SKM-1 treated with dmso at 0.1 percent for 144 hours (cell line): ENCODE results near the gene COPS6.
A peak's percentile ranks its signal among the peaks of the same experiment; 100 is the strongest.

Experiments
- DNase-seq: peaks from one replicate; lab custom pipeline; 2025; ENCODE audit not compliant: unreplicated experiment; lab: John Stamatoyannopoulos, UW

The COPS6 gene

DNA sequence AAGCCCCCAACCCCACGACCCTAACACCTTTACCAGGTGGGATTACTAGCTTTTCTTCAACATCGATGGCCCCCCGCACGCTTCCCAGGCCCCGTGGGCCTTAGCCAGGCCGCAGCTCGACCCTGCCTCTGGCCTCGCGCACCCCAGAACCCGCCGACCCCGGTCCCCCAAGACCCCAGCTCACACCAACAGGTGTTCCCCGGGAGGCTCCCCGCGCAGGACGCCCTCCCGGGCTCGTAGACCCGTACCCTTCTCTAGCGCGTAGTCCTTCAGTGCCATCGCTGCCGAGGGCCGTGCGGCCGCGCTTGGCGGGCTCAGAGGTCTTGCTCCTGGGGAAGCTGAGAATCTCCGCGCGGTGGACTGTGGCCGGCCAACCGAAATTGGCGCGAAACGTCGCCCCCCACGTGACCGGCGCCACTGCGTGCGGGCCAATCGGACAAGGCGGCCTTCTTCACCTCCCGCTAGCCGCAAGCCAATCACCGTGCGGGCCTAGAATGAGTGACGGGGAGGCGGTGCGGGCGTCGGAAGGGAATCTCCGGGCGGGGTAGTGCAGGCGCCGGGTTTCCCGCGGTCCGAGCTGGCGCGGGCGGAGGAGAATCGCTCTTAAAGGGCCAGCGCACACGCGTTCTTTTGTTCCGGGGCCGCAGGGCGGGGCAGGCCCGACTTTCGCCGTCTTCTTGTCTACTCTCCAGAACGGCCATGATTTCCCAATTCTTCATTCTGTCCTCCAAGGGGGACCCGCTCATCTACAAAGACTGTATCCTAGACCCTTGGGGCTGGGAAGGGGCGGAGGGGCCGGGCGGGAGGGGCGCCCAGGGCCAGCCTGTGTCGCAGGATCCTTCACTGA is 12.5 kb downstream of the COPS6 start, which contains the start of the genes AP4M1 and MCM7:
TSS of gene AP4M1 (plus strand) at position 628 of the 847 bp plus-strand sequence. CDS start at position 700, 72 bp downstream.
TSS of gene MCM7 (minus strand) at position 382 of the 847 bp plus-strand sequence. CDS start at position 279, 103 bp downstream.
- DNase-seq: peak; percentile 98

GRCh38 chr7:100102950-100103840 is 14.4 kb downstream of the COPS6 start:
- no peak for DNase-seq

DNA sequence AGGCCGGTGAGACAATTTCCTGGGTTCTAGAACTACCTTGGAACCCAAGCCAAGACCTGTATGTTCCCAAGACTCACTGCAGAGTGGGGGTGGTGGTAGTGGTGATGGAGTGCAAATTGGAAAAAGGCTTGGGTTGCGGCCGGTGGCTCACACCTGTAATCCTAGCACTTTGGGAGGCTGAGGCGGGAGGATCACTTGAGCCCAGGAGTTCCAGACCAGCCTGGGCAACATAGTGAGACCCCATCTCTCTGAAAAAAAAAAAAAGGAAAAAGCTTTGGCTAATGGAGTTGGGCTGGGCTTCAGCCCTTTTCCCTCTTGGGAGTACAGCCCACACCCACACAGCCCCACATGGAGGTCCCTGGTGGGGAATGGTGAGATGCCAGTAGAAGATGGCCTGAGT is 16.8 kb downstream of the COPS6 start:
- no peak for DNase-seq

DNA sequence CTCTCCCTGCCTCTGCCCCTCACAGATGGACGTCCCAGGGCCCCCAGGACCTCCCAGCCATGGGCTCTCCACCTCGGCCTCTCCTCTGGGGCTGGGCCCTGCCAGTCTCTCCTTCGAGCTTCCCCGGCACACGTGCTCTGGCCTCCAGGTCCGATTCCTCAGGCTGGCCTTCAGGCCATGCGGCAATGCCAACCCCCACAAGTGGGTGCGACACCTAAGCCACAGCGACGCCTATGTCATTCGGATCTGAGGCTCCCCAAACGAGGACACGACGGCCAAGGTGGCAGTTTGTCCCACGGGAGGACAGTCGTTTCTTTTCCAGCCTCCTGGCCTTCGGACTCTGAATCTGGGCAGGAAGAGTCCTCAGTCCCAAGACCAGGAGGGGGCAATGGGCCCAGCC is 17.9 kb downstream of the COPS6 start:
- DNase-seq: no peak

- DNase-seq: no peak
Observed at GRCh38 chr7:100107125-100107737, 18.5 kb downstream of the COPS6 start.

GRCh38 chr7:100107890-100108289 is 19.1 kb downstream of the COPS6 start:
- no peak for DNase-seq

- DNase-seq: no peak
Observed at GRCh38 chr7:100109521-100110163, 20.9 kb downstream of the COPS6 start.

DNA sequence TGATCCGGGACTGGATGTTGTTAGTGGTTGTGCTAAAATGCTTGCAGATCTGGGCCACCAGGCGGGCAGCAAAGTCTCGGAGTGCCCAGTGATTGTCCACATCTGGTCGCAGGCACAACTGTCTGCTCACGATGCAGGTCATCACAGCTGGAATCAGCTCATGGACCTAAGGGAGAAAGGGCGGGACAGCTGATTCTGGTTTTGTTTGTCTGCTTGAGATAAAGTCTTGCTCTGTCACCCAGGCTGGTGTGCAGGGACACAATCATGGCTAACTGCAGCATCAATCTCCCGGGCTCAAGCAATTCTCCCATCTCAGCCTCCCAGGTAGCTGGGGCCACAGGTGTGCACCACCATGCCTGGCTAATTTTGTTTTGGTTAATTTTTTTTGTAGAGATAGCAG is 22.4 kb downstream of the COPS6 start:
- DNase-seq: no peak

DNA sequence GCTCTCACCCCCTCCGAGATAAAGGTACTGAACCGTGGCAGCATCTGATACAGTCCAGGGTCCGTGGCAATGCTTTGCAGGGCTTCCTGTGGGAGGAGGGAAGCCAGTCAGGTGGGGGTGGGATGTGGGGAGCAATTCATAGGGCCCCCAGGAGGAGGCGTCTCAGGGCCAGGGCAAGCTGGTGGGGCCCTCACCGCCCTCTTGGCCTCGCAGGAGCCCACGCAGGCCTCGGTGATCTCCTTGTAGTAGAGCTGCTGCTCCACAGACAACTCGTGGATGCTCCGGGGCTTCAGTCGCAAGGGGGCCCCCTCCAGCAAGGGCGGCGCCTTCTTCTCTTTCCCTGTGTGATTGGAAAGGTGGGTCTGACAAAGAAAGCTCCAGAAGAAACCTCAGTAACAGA is 23.1 kb downstream of the COPS6 start:
- no peak for DNase-seq

- DNase-seq: no peak
Observed at GRCh38 chr7:100115026-100115425, 26.3 kb downstream of the COPS6 start.

DNA sequence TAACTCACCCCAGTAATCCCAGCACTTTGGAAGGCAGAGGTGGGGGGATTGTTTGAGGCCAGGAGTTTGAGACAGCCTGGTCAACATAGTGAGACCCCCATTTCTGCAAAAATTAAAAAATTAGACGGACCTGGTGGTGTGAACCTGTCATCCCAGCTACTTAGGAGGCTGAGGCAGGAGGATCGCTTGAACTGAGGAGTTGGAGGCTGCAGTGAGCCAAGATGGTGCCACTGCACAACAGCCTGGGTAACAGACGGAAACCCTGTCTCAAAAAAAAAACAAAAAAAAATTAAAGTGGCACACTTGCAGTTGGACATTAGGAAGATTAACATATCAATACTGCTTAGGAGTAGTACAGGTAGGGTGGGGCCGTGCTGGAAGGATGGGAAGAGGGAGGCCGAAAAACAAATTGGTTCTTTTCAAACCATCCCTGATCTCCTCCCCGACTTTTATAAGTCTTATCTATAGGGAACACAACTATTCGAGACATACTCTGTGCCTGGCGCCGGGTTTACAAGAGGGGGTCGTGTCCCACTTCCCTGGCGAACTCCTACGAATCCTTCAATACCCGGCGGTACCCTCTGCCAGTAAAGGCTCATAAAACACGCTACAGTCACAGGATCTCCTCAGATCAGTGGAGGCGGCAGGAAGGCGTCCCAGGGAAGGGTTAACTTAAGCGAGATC is 29.8 kb downstream of the COPS6 start:
- DNase-seq: peak; percentile 38

DNA sequence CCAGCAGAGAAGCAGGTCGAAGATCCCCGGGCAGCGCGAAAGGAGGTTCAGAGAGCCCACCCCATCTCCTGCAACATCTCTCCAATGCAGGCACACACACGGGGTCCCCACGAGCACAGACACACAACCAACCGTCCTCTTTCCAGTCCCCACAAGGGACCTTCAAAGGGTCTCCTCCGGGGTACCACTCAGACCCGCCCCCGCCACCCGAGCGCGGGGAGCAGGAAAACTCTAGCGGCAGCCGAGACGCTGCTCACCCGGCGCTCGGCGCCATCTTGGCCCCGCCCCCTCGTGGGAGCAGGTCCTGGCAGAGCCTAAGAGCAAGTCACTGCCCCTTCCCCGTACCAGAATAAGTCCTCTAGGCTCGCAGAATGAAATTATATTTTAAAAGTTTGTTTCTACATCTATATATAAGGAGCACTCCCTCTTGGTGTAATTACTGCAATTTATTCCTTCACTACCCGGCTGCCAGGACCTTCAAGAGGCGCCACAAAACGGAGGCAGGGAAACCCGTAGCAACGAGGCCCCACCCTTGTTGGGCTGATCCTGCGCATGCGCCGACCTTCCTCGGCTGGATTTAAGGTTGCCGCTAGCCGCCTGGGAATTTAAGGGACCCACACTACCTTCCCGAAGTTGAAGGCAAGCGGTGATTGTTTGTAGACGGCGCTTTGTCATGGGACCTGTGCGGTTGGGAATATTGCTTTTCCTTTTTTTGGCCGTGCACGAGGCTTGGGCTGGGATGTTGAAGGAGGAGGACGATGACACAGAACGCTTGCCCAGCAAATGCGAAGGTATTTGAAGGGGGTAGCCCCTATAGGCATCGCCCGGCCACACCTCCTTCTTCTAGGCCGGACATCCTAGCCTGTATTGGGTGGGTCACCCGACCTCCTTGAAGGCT is 30.6 kb downstream of the COPS6 start, which contains the start of the genes CNPY4 and TAF6:
TSS of gene CNPY4 (plus strand) at position 563 of the 898 bp plus-strand sequence. CDS start at position 674, 111 bp downstream.
TSS of gene TAF6 (minus strand) at position 287 of the 898 bp plus-strand sequence. CDS start 5,149 bp downstream, outside the sequence.
- DNase-seq: peak; percentile 94

GRCh38 chr7:100119970-100120732 is 31.4 kb downstream of the COPS6 start:
- no peak for DNase-seq

DNA sequence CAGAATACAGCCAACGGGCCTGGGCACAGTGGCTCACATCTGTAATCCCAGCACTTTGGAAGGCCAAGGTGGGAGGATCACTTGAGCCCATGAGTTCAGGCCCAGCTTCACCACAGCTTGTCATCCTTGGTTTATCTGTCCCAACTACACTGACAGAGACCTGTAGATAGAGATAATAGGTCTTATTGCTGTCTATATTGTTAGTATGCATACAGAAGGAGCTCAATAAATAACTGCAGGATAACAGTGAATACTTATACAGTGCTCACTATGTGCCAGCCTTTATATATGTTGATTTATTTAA is 31.9 kb downstream of the COPS6 start:
- no peak for DNase-seq

GRCh38 chr7:100122067-100122466 is 33.3 kb downstream of the COPS6 start:
- DNase-seq: no peak

DNA sequence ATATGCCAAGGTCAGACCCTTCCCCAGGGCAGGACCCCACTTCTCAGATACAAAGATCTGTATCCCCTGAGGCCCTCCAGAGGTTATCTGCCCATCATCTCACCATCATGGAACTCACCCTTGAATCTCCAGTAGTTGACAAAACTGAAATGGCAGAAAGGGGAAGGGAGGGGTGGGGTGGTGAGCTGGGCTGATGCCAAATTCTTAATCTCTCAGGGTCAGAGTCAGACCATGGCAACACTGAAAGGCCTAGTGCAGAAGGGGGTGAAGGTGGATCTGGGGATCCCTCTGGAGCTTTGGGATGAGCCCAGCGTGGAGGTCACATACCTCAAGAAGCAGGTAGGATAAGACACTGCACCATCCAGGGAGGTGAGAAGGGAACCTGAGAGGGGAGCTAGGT is 33.8 kb downstream of the COPS6 start:
- DNase-seq: no peak

DNA sequence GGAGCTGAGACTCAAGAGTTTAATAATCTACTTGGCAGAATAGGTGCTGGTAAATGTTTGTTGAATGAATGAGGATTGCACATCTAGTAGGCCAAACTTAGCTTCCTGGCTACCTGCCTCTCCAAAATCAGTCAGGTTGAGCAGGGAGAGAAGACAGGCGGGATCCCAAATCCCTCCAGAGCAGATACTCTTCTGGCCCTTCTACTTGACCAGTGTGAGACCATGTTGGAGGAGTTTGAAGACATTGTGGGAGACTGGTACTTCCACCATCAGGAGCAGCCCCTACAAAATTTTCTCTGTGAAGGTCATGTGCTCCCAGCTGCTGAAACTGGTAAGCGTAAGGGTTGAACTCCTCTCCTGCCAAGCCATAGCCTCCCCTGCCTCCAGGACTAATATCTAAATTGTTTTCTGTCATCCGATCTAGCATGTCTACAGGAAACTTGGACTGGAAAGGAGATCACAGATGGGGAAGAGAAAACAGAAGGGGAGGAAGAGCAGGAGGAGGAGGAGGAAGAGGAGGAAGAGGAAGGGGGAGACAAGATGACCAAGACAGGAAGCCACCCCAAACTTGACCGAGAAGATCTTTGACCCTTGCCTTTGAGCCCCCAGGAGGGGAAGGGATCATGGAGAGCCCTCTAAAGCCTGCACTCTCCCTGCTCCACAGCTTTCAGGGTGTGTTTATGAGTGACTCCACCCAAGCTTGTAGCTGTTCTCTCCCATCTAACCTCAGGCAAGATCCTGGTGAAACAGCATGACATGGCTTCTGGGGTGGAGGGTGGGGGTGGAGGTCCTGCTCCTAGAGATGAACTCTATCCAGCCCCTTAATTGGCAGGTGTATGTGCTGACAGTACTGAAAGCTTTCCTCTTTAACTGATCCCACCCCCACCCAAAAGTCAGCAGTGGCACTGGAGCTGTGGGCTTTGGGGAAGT is 35.8 kb downstream of the COPS6 start:
- no peak for DNase-seq
